Keratinocyte (primary cell): ENCODE data around the gene GTF2IRD2. TPM values are rescaled to one million over a fixed set of nuclear protein-coding genes. Genes with fewer than 3 reads are reported as not detected.
A peak's percentile ranks its signal among the peaks of the same experiment; 100 is the strongest.
"Not testable (repeated sequence)": the region's sequence is repeated elsewhere in the genome, so short reads cannot be mapped to it uniquely, and the experiment has no call there.

Experiments used
- DNase-seq: peaks from one replicate; pipeline ENCODE4 v3.0.0-alpha.2; 2011; ENCODE audit warnings: low read depth, missing footprints, low spot score
- FAIRE-seq: peaks from 2 replicates; lab custom pipeline; 2011; peaks lifted over from hg19 to GRCh38; lab: Jason Lieb, UNC
- H2AFZ ChIP-seq: 2 replicates; pipeline ENCODE4 v1.6.0; 2012; ENCODE audit warnings: low read length, control low read depth, inconsistent platforms; ENCODE audit not compliant: control insufficient read depth
- H3K27ac ChIP-seq: 2 replicates; pipeline ENCODE4 v1.5.1; 2011; ENCODE audit warnings: low read length; ENCODE audit not compliant: control insufficient read depth, insufficient read depth
- H3K27me3 ChIP-seq: 3 replicates; pipeline ENCODE4 v1.6.0; 2011; ENCODE audit warnings: low read length; ENCODE audit not compliant: control insufficient read depth, insufficient read depth; ENCODE audit errors: extremely low read depth
- H3K36me3 ChIP-seq, 2 experiments: 2 replicates in 1 of 2; 3 replicates in 1 of 2; pipeline ENCODE4 v1.5.1; 2011; ENCODE audit warnings: low read length in 2 of 2, mild to moderate bottlenecking in 1 of 2; ENCODE audit not compliant: control insufficient read depth in 2 of 2, insufficient read depth in 2 of 2; ENCODE audit errors: extremely low read depth in 1 of 2
- H3K4me1 ChIP-seq: 3 replicates; pipeline ENCODE4 v1.5.1; 2011; ENCODE audit warnings: low read length; ENCODE audit not compliant: control insufficient read depth, insufficient read depth; ENCODE audit errors: extremely low read depth
- H3K4me2 ChIP-seq: 3 replicates; pipeline ENCODE4 v1.6.0; 2011; ENCODE audit warnings: low read depth, low read length; ENCODE audit not compliant: control insufficient read depth, insufficient read depth; ENCODE audit errors: extremely low read depth
- H3K4me3 ChIP-seq, 3 experiments: fragments of 200-600 bp in 1 of 3; sonication (generic) in 1 of 3; 2 replicates in 2 of 3; 3 replicates in 1 of 3; pipeline ENCODE4 v1.5.1; 2011 to 2016; ENCODE audit warnings: low read length in 3 of 3, mild to moderate bottlenecking in 3 of 3, control low read depth in 2 of 3, inconsistent platforms in 1 of 3, low read depth in 1 of 3, mixed read lengths in 1 of 3, mixed run types in 1 of 3, moderate library complexity in 1 of 3; ENCODE audit not compliant: control insufficient read depth in 2 of 3, insufficient read depth in 2 of 3; ENCODE audit errors: extremely low read depth in 1 of 3
- H3K79me2 ChIP-seq: 2 replicates; pipeline ENCODE4 v1.6.0; 2012; ENCODE audit warnings: low read length; ENCODE audit not compliant: control insufficient read depth, insufficient read depth
- H3K9ac ChIP-seq: 3 replicates; pipeline ENCODE4 v1.6.0; 2011; ENCODE audit warnings: low read length; ENCODE audit not compliant: control insufficient read depth, insufficient read depth; ENCODE audit errors: extremely low read depth
- H3K9me1 ChIP-seq: 3 replicates; pipeline ENCODE4 v1.6.0; 2011; ENCODE audit warnings: low read length; ENCODE audit not compliant: control insufficient read depth, insufficient read depth; ENCODE audit errors: extremely low read depth
- H3K9me3 ChIP-seq: 2 replicates; pipeline ENCODE4 v1.5.1; 2012; ENCODE audit warnings: low read depth, low read length; ENCODE audit not compliant: control insufficient read depth
- H4K20me1 ChIP-seq: 3 replicates; pipeline ENCODE4 v1.6.0; 2011; ENCODE audit warnings: low read length; ENCODE audit not compliant: control insufficient read depth, insufficient read depth; ENCODE audit errors: extremely low read depth
- dilution Hi-C: fragments of 300-500 bp; cut with MboI; formaldehyde crosslinking; loops from one replicate; pipeline ENCODE4 v1.7.0; 2020; ENCODE audit warnings: low sequenced_read_pairs; ENCODE audit not compliant: extremely low pct_ligation_motif_present
- polyA plus RNA-seq, 5 experiments: library from polyadenylated mRNA; depleted of rRNA in 3 of 5; stranded (reverse) in 3 of 5; stranded (forward) in 1 of 5; unstranded in 1 of 5; fragments of >200 nt; gene quantifications; 1 replicate in 1 of 5; 2 replicates in 3 of 5; 3 replicates in 1 of 5; pipeline versions ENCODE4 v1.2.1 to v1.2.3, GENCODE V29; 2011 to 2012; ENCODE audit warnings: missing spikeins in 2 of 5, low read depth in 1 of 5, low replicate concordance in 1 of 5

Gene GTF2IRD2
- polyA plus RNA-seq, 1 donor (not counting 4 experiments of a cell fraction or from before 2014, with no cell fraction given): 8.2 TPM

DNA sequence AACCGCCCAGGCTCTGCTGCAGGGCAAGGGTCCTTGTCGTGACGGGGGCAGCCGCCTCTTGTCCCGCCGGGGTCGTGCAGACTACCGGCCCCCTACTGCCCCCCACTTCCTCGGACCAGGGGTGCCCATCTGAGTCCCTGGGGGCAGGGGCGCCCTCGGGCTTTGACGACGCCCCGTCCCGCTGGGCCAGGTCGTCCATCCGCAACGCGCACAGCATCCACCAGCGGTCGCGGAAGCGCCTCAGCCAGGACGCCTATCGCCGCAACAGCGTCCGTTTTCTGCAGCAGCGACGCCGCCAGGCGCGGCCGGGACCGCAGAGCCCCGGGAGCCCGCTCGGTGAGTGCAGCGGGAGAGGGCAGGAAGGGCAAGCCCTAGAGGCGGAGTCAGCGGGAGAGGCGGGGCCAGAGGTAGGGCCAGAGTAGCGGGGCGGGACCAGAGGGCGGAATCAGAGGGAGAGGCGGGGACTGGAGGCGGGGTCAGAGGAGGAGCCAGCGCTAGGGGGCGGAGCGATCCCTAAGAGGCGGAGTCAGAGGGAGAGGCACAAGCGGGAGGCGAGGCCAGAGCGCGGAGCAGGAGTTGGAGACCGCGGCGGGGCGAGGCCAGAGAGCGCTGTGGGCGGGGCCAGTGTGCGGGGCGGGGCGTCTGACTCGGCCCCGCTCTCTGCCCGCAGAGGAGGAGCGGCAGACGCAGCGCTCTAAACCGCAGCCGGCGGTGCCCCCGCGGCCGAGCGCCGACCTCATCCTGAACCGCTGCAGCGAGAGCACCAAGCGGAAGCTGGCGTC lies 62.8 kb downstream of the GTF2IRD2 start:
- H3K9me3 ChIP-seq, FAIRE-seq, H3K4me1 ChIP-seq, H3K27ac ChIP-seq, dilution Hi-C loops, H3K9ac ChIP-seq, H3K9me1 ChIP-seq, H3K36me3 ChIP-seq, H2AFZ ChIP-seq, H4K20me1 ChIP-seq, H3K79me2 ChIP-seq, H3K4me2 ChIP-seq, H3K27me3 ChIP-seq, DNase-seq: not testable (repeated sequence)
- H3K4me3 ChIP-seq: peak overlapping the region in 1 of 3 experiments; percentile 10

GRCh38 chr7:74783595-74783994 lies 67.8 kb downstream of the GTF2IRD2 start:
- H3K79me2 ChIP-seq, H3K27me3 ChIP-seq, H3K9me3 ChIP-seq, H3K36me3 ChIP-seq, H3K27ac ChIP-seq, H3K9ac ChIP-seq, H4K20me1 ChIP-seq, H2AFZ ChIP-seq, dilution Hi-C loops, DNase-seq, H3K4me1 ChIP-seq, H3K9me1 ChIP-seq, H3K4me2 ChIP-seq, FAIRE-seq, H3K4me3 ChIP-seq: not testable (repeated sequence)

GRCh38 chr7:74781746-74782145 lies 69.7 kb downstream of the GTF2IRD2 start:
- DNase-seq, FAIRE-seq, H3K36me3 ChIP-seq, H3K27ac ChIP-seq, H2AFZ ChIP-seq, H3K27me3 ChIP-seq, H3K9ac ChIP-seq, H3K9me3 ChIP-seq, H3K4me3 ChIP-seq, H3K9me1 ChIP-seq, H3K4me2 ChIP-seq, dilution Hi-C loops, H3K79me2 ChIP-seq, H4K20me1 ChIP-seq, H3K4me1 ChIP-seq: not testable (repeated sequence)

DNA sequence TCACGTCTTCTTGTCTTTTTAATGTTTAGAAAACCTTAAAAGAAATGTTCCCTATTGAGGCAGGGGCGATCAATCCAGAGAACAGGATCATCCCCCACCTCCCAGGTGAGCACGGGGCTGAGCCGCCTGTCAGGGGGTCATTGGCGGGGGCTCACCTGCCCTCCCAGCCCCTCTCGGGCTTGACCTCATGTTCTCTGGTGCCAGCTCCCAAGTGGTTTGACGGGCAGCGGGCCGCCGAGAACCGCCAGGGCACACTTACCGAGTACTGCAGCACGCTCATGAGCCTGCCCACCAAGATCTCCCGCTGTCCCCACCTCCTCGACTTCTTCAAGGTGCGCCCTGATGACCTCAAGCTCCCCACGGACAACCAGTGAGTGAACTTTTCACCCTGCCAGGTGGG lies 72.4 kb downstream of the GTF2IRD2 start:
- DNase-seq, H3K79me2 ChIP-seq, H3K36me3 ChIP-seq, H4K20me1 ChIP-seq, H3K27me3 ChIP-seq, H3K9me1 ChIP-seq, dilution Hi-C loops, H2AFZ ChIP-seq, H3K27ac ChIP-seq, H3K9me3 ChIP-seq, H3K9ac ChIP-seq, H3K4me3 ChIP-seq, H3K4me2 ChIP-seq, FAIRE-seq, H3K4me1 ChIP-seq: not testable (repeated sequence)

- H3K9me1 ChIP-seq, H2AFZ ChIP-seq, H3K4me3 ChIP-seq, H3K27me3 ChIP-seq, DNase-seq, dilution Hi-C loops, H4K20me1 ChIP-seq, H3K79me2 ChIP-seq, H3K9ac ChIP-seq, H3K4me2 ChIP-seq, FAIRE-seq, H3K36me3 ChIP-seq, H3K9me3 ChIP-seq, H3K4me1 ChIP-seq, H3K27ac ChIP-seq: not testable (repeated sequence)
These were observed 76.3 kb downstream of the GTF2IRD2 start for GRCh38 chr7:74775111-74775510.
